K562 (cell line): ENCODE results near the gene TADA2A. TPM values are rescaled to one million over a fixed set of nuclear protein-coding genes. Genes with fewer than 3 reads are reported as not detected.

Experiments
- ARID2 ChIP-seq: fragments of 450-650 bp; IDR thresholded peaks from 2 replicates; pipeline ENCODE4 v1.6.1; 2017; ENCODE audit warnings: antibody characterized with exemption, mild to moderate bottlenecking
- CREBBP ChIP-seq: IDR thresholded peaks from one replicate; pipeline ENCODE4 v1.6.1; 2012; ENCODE audit warnings: low read depth, mild to moderate bottlenecking, control low read depth, inconsistent platforms, low read length
- ETV6 ChIP-seq, 3 experiments: fragments of 150-350 bp in 1 of 3; sonication (generic) in 1 of 3; formaldehyde crosslinking in 1 of 3; IDR thresholded peaks; 2 replicates each; pipeline versions ENCODE4 v1.6.1 to v1.8.0; 2014 to 2022; ENCODE audit warnings: borderline replicate concordance in 2 of 3, low read depth in 2 of 3, antibody characterized with exemption in 1 of 3, low read length in 1 of 3, mild to moderate bottlenecking in 1 of 3, missing genetic modification reagents in 1 of 3
- EWSR1 ChIP-seq: fragments of 450-650 bp; IDR thresholded peaks from 2 replicates; pipeline ENCODE4 v1.6.1; 2018; ENCODE audit warnings: borderline replicate concordance, mild to moderate bottlenecking, low read depth, moderate library complexity; ENCODE audit not compliant: partially characterized antibody
- FOXK2 ChIP-seq, 2 experiments: fragments of 450-650 bp; IDR thresholded peaks in 1 of 2; conservative IDR thresholded peaks in 1 of 2; 2 replicates each; pipeline ENCODE4 v1.6.1; 2016; ENCODE audit warnings: low read depth in 2 of 2, mild to moderate bottlenecking in 1 of 2
- GTF2F1 ChIP-seq: IDR thresholded peaks from 2 replicates; pipeline ENCODE4 v1.6.1; 2011; ENCODE audit warnings: low read depth, low read length, improper control_type of control experiment
- KLF10 ChIP-seq: fragments of 250-450 bp; sonication (Bioruptor Pico); IDR thresholded peaks from 2 replicates; pipeline ENCODE4 v1.6.1; 2021; ENCODE audit warnings: matching md5 sums
- KLF13 ChIP-seq: fragments of 450-650 bp; IDR thresholded peaks from 2 replicates; pipeline ENCODE4 v1.6.1; 2016; ENCODE audit warnings: missing genetic modification characterization, low read depth, mild to moderate bottlenecking, missing compliant biosample characterization, moderate library complexity, borderline replicate concordance
- KLF16 ChIP-seq: IDR thresholded peaks from 2 replicates; pipeline ENCODE4 v1.6.1; 2016; ENCODE audit warnings: antibody characterized with exemption
- RBM25 ChIP-seq: fragments of 200-400 bp; formaldehyde crosslinking; IDR thresholded peaks from 2 replicates; pipeline ENCODE4 v1.6.1; 2018; ENCODE audit warnings: low read length, low read depth, moderate library complexity; ENCODE audit not compliant: severe bottlenecking
- RNF2 ChIP-seq: sonication (generic); IDR thresholded peaks from 2 replicates; pipeline ENCODE4 v1.6.1; 2016
- STAG1 ChIP-seq: sonication (generic); formaldehyde crosslinking; IDR thresholded peaks from 2 replicates; pipeline ENCODE4 v1.5.0; 2020; ENCODE audit warnings: missing genetic modification reagents, borderline replicate concordance
- YY1 ChIP-seq, 3 experiments: IDR thresholded peaks; 2 replicates each; pipeline ENCODE4 v1.6.1; 2011; ENCODE audit warnings: low read length in 2 of 3, mild to moderate bottlenecking in 2 of 3, moderate library complexity in 2 of 3, borderline replicate concordance in 1 of 3, control low read depth in 1 of 3, low read depth in 1 of 3; ENCODE audit not compliant: insufficient read depth in 3 of 3, insufficient replicate concordance in 2 of 3, control insufficient read depth in 1 of 3, insufficient read length in 1 of 3; ENCODE audit errors: extremely low read depth in 1 of 3
- ZC3H8 ChIP-seq: fragments of 450-650 bp; IDR thresholded peaks from 2 replicates; pipeline ENCODE4 v1.6.1; 2017
- ZNF24 ChIP-seq: fragments of 450-650 bp; IDR thresholded peaks from 2 replicates; pipeline ENCODE4 v1.6.1; 2016
- ZNF384 ChIP-seq: IDR thresholded peaks from 2 replicates; pipeline ENCODE4 v1.6.1; 2012; ENCODE audit warnings: low read depth, low read length, improper control_type of control experiment
- ZNF592 ChIP-seq: fragments of 450-650 bp; IDR thresholded peaks from 2 replicates; pipeline ENCODE4 v1.6.1; 2017; ENCODE audit warnings: antibody characterized with exemption, mild to moderate bottlenecking
- ZNF696 ChIP-seq: fragments of 250-450 bp; sonication (Bioruptor Pico); conservative IDR thresholded peaks from 2 replicates; pipeline ENCODE4 v1.4.0; 2020; ENCODE audit warnings: mild to moderate bottlenecking, moderate library complexity
- polyA plus RNA-seq, 8 experiments: library from polyadenylated mRNA; depleted of rRNA in 4 of 8; stranded (reverse) in 5 of 8; unstranded in 3 of 8; fragments of >200 nt; fragmentation: Nextera tagmentation in 2 of 8; fragmentation: Illumina TruSeq in 1 of 8; extraction: Ambion mirVana in 2 of 8; extraction: Trizol in 1 of 8; gene quantifications; 2 replicates each; pipeline versions ENCODE4 v1.2.1 to v1.2.3, GENCODE V29; 2011 to 2014; ENCODE audit warnings: inconsistent platforms in 1 of 8, missing spikeins in 1 of 8
- total RNA-seq, 7 experiments: library from RNA; depleted of rRNA in 6 of 7; stranded (reverse); fragments of >200 nt in 6 of 7; fragmentation: Illumina TruSeq in 2 of 7; extraction: Trizol in 2 of 7; gene quantifications; 2 replicates each; pipeline versions ENCODE4 v1.2.1 to v1.2.3, GENCODE V29; 2011 to 2021; ENCODE audit warnings: low replicate concordance in 1 of 7
- TF ChIP-seq, protein P1 (sequence below): sonication (generic); formaldehyde crosslinking; IDR thresholded peaks from 2 replicates; pipeline ENCODE4 v1.8.1; 2023; ENCODE audit warnings: mild to moderate bottlenecking, missing genetic modification reagents

Gene TADA2A
- total and polyA plus RNA-seq, 9 of the 15 experiments (the other 6 are each of a cell fraction or from before 2014, with no cell fraction given), result 13.8 to 37.7 (median 25.0) TPM

DNA sequence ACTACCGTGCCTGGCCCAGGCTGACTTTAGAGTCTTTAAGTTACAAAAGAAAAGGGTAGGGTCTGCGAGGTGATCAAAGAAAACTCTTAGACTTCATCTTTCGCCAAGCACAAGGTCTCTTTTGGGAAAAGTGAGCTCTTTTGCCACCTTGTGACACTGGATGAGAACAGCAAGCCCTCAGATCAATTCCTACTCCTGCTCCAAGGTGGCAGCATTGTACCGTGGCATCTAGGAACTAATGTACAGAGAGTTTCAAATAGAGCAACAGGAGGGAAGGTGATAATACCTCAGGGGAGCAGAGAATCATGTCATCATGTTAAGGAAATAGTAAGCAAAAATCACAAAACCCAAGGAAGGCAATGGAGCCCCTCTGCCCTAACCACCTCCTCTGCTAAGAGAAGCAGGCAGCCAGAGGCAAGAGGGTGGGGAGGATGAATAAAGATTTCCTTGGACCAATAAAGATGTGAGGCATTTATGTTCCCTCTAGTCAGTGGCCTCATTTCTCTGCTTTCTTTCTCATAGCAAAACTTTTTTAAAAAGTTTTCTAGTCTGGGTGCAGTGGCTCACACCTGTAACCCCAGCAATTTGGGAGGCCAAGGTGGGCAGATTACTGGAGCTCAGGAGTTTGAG lies 33.0 kb upstream of the TADA2A start (continued):
- TF ChIP-seq ZNF592 (peak; percentile 46; the same call in 1 of the 2 replicates), STAG1 (CRISPR knock-in tag) (peak; percentile 87; the same call in 1 of the 2 replicates), EWSR1 (no peak), KLF10 (no peak), ETV6 (IDR thresholded peaks at IDR 0.05; ENCODE audit: borderline replicate concordance in 1 of 2, low read depth in 2 of 2, low read length in 1 of 2) (no peak), ETV6 (CRISPR knock-in tag; IDR thresholded peaks at IDR 0.05; ENCODE audit: borderline replicate concordance) (no peak), ZC3H8 (no peak), KLF13 (peak; percentile 13; the same call in 1 of the 2 replicates), FOXK2 (conservative IDR thresholded peaks at IDR 0.05 in 1 of 2, IDR thresholded peaks at IDR 0.05 in 1 of 2; ENCODE audit: low read depth in 2 of 2) (peak in 1 of 2 experiments; percentile 47; a peak in 1 of 4 replicates), KLF16 (peak; percentile 66; the same call in 1 of the 2 replicates), ZNF696 (CRISPR knock-in tag) (no peak), ZNF24 (0 out of 2 replicates have a peak, but pooled peaks have one; percentile 38), YY1 (IDR thresholded peaks at IDR 0.05; ENCODE audit: borderline replicate concordance in 1 of 3, control insufficient read depth in 1 of 3, extremely low read depth in 1 of 3, insufficient read depth in 3 of 3, insufficient read length in 1 of 3, insufficient replicate concordance in 2 of 3, low read depth in 1 of 3, low read length in 2 of 3) (peak in 1 of 3 experiments; percentile 18), ZNF384 (peak; percentile 16; the same call in 1 of the 2 replicates), RBM25 (no peak), GTF2F1 (no peak), ARID2 (peak; percentile 98), RNF2 (no peak), CREBBP (no peak)
- TF ChIP-seq, protein P1, sequence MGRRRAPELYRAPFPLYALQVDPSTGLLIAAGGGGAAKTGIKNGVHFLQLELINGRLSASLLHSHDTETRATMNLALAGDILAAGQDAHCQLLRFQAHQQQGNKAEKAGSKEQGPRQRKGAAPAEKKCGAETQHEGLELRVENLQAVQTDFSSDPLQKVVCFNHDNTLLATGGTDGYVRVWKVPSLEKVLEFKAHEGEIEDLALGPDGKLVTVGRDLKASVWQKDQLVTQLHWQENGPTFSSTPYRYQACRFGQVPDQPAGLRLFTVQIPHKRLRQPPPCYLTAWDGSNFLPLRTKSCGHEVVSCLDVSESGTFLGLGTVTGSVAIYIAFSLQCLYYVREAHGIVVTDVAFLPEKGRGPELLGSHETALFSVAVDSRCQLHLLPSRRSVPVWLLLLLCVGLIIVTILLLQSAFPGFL (CRISPR knock-in tag), result 0 out of 2 replicates have a peak, but pooled peaks have one; percentile 46
